22Rv1 (cell line): ENCODE data around the gene OR5W2.
A peak's percentile ranks its signal among the peaks of the same experiment; 100 is the strongest.

ENCODE experiments used
- H3K27ac ChIP-seq: fragments of 450-650 bp; 2 replicates; pipeline ENCODE4 v1.5.1; 2017
- ZFX ChIP-seq: fragments of 450-650 bp; IDR thresholded peaks from 2 replicates; pipeline ENCODE4 v1.6.1; 2017; ENCODE audit warnings: antibody characterized with exemption, borderline replicate concordance
- TF ChIP-seq, protein P1 (sequence below): fragments of 450-650 bp; IDR thresholded peaks from 2 replicates; pipeline ENCODE4 v1.5.1; 2017; ENCODE audit warnings: mild to moderate bottlenecking

The OR5W2 gene

GRCh38 chr11:55914482-55914881, at the start of gene OR5W2:
TSS of gene OR5W2 (minus strand) at chr11:55914582. CDS start at chr11:55914582, 0 bp downstream.
- TF ChIP-seq, protein P1, sequence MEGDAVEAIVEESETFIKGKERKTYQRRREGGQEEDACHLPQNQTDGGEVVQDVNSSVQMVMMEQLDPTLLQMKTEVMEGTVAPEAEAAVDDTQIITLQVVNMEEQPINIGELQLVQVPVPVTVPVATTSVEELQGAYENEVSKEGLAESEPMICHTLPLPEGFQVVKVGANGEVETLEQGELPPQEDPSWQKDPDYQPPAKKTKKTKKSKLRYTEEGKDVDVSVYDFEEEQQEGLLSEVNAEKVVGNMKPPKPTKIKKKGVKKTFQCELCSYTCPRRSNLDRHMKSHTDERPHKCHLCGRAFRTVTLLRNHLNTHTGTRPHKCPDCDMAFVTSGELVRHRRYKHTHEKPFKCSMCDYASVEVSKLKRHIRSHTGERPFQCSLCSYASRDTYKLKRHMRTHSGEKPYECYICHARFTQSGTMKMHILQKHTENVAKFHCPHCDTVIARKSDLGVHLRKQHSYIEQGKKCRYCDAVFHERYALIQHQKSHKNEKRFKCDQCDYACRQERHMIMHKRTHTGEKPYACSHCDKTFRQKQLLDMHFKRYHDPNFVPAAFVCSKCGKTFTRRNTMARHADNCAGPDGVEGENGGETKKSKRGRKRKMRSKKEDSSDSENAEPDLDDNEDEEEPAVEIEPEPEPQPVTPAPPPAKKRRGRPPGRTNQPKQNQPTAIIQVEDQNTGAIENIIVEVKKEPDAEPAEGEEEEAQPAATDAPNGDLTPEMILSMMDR: no peak
- no peak for TF ChIP-seq ZFX
- H3K27ac ChIP-seq: no peak within 1 kb of the TSS

- TF ChIP-seq, protein P1: no peak
- no peak for TF ChIP-seq ZFX
- no peak overlapping the region for H3K27ac ChIP-seq
These were observed 42.1 kb upstream of the OR5W2 start for GRCh38 chr11:55956521-55956920.

GRCh38 chr11:55949330-55949729, 34.9 kb upstream of the OR5W2 start:
- TF ChIP-seq, protein P1: peak; percentile 35
- TF ChIP-seq ZFX: no peak
- H3K27ac ChIP-seq: no peak overlapping the region

GRCh38 chr11:55942785-55943392, 28.5 kb upstream of the OR5W2 start:
- TF ChIP-seq, protein P1: peak; percentile 79
- no peak for TF ChIP-seq ZFX

GRCh38 chr11:55936300-55936699, 21.9 kb upstream of the OR5W2 start, which contains the start of gene OR5I1:
TSS of gene OR5I1 (minus strand) at chr11:55936400. CDS start at chr11:55936400, 0 bp downstream.
- no peak for TF ChIP-seq ZFX
- TF ChIP-seq, protein P1: no peak
- no peak within 1 kb of the TSS for H3K27ac ChIP-seq

More at GRCh38 chr11:55942785-55943392, 28.5 kb upstream of the OR5W2 start:
- no peak overlapping the region for H3K27ac ChIP-seq

GRCh38 chr11:55920537-55920936, 6.2 kb upstream of the OR5W2 start:
- H3K27ac ChIP-seq: no peak overlapping the region
- TF ChIP-seq ZFX: no peak
- TF ChIP-seq, protein P1: no peak

GRCh38 chr11:55902308-55902707, 12.1 kb downstream of the OR5W2 start:
- no peak overlapping the region for H3K27ac ChIP-seq
- TF ChIP-seq, protein P1: no peak
- no peak for TF ChIP-seq ZFX
